GM12878 (cell line): ENCODE results near the gene CASP3.

ENCODE experiments used
- EP300 ChIP-seq, 2 experiments: fragments of 150-350 bp in 1 of 2; IDR thresholded peaks; 2 replicates each; pipeline ENCODE4 v1.6.1; 2011 to 2012; ENCODE audit warnings: low read depth in 2 of 2, low read length in 2 of 2, borderline replicate concordance in 1 of 2, improper control_type of control experiment in 1 of 2, inconsistent platforms in 1 of 2; ENCODE audit not compliant: control insufficient read depth in 1 of 2
- HDAC2 ChIP-seq: fragments of 200-600 bp; sonication (generic); IDR thresholded peaks from 2 replicates; pipeline ENCODE4 v1.6.1; 2017
- POLR2A ChIP-seq: IDR thresholded peaks from 2 replicates; pipeline ENCODE4 v1.6.1; 2011; ENCODE audit warnings: low read depth, mild to moderate bottlenecking, low read length
- SMARCA5 ChIP-seq: fragments of 450-650 bp; IDR thresholded peaks from 2 replicates; pipeline ENCODE4 v1.6.1; 2017; ENCODE audit warnings: mild to moderate bottlenecking
- TF ChIP-seq, protein P1 (sequence below): IDR thresholded peaks from 2 replicates; pipeline ENCODE4 v1.6.1; 2012; ENCODE audit warnings: low read length, inconsistent platforms
- TF ChIP-seq, protein P2 (sequence below): IDR thresholded peaks from 2 replicates; pipeline ENCODE4 v1.6.1; 2012; ENCODE audit warnings: mild to moderate bottlenecking, low read depth, low read length

DNA sequence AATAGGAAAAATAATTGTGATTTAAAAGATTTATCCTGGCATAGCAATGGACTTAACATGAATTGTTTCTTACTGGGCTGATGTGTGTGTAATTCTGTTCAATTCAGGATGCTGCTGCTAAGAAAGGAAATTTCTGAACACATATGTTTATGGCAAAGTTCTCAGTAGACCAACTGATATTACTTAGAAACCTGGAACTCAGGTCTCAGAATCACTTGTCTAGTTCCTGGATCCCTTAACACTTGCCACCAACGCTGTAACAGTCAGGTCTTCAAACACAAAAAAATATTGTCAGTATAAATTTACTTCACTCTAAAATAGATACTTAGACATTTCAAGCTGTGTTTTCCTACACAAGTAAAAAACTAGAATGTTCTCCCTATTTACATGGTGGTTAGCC lies 5.5 kb downstream of the CASP3 start:
- TF ChIP-seq SMARCA5 (no peak), EP300 (IDR thresholded peaks at IDR 0.05; ENCODE audit: borderline replicate concordance in 1 of 2, control insufficient read depth in 1 of 2, low read depth in 2 of 2, low read length in 2 of 2) (no peak), HDAC2 (no peak), POLR2A (no peak)
- TF ChIP-seq, protein P1, sequence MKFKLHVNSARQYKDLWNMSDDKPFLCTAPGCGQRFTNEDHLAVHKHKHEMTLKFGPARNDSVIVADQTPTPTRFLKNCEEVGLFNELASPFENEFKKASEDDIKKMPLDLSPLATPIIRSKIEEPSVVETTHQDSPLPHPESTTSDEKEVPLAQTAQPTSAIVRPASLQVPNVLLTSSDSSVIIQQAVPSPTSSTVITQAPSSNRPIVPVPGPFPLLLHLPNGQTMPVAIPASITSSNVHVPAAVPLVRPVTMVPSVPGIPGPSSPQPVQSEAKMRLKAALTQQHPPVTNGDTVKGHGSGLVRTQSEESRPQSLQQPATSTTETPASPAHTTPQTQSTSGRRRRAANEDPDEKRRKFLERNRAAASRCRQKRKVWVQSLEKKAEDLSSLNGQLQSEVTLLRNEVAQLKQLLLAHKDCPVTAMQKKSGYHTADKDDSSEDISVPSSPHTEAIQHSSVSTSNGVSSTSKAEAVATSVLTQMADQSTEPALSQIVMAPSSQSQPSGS = no peak
- TF ChIP-seq, protein P2, sequence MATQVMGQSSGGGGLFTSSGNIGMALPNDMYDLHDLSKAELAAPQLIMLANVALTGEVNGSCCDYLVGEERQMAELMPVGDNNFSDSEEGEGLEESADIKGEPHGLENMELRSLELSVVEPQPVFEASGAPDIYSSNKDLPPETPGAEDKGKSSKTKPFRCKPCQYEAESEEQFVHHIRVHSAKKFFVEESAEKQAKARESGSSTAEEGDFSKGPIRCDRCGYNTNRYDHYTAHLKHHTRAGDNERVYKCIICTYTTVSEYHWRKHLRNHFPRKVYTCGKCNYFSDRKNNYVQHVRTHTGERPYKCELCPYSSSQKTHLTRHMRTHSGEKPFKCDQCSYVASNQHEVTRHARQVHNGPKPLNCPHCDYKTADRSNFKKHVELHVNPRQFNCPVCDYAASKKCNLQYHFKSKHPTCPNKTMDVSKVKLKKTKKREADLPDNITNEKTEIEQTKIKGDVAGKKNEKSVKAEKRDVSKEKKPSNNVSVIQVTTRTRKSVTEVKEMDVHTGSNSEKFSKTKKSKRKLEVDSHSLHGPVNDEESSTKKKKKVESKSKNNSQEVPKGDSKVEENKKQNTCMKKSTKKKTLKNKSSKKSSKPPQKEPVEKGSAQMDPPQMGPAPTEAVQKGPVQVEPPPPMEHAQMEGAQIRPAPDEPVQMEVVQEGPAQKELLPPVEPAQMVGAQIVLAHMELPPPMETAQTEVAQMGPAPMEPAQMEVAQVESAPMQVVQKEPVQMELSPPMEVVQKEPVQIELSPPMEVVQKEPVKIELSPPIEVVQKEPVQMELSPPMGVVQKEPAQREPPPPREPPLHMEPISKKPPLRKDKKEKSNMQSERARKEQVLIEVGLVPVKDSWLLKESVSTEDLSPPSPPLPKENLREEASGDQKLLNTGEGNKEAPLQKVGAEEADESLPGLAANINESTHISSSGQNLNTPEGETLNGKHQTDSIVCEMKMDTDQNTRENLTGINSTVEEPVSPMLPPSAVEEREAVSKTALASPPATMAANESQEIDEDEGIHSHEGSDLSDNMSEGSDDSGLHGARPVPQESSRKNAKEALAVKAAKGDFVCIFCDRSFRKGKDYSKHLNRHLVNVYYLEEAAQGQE = no peak
